ENCODE data around the gene IFNA5.

Gene IFNA5

DNA sequence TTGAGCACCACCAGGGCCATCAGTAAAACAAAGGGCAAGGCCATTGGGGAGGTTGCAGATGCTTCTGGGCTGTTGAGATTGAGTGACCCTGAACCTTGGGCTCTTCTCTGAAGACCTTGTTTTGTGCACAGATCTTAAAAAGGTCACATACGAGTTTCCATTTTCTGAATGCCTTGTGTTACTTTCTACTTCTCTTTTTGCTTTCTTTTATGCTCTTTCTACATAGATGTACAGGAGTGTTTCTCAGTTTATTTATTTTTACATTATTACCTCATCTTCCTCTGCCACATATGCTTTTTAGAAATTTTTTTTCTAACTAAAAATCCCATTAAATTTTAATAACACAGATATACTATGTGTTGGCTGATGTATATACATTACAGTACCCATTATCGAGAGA is at the start of gene IFNA5:
IFNA5 (minus strand) TSS at position 101 of the 400 bp plus-strand sequence; CDS start at position 44, 57 bp downstream.
- no peak for DNase-seq

DNA sequence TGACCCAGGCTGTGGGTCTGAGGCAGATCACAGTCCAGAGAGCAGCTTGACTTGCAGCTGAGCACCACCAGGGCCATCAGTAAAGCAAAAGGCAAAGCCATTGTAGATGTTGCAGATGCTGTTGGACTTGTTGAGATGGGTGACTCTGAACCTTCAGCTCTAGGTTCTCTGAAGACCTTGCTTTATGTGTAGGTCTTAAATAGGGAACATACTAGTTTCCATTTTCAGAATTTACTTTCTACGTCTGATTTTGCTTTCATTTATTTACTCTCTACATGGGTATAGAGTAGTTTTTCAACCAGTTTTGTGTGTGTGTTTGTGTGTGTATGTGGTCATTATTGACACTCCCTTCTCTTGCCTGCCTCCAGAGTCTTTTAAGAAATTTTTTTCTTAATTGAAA is 45.7 kb upstream of the IFNA5 start, which contains the start of gene IFNA6:
IFNA6 (minus strand) TSS at position 101 of the 400 bp plus-strand sequence; CDS start at position 101, 0 bp downstream.
- DNase-seq = no peak

DNA sequence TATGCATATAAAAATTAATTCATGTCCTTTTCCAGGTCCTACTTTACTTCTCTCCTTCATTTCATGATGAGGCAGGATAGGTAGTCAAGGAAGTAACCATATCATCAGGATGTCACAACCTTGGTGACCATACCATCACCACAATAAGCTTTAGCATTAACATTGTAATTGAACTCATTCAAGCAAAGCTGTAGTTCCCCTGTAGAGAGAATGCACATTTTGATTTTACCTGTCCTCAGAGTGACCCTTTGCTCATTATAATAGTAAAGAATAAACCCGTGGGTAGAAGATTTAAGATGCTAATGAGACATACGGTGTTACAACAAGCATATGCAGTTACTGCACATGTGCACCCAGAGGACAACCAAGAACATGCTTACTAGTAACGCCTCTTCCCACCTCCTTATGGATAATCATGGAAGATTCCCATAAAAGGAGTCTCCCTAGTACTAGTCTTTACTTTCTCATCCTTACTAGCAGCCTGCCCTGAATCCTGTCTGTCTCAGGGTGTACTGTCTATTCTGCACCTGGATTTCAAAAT is 43.4 kb upstream of the IFNA5 start:
- DNase-seq = no peak

DNA sequence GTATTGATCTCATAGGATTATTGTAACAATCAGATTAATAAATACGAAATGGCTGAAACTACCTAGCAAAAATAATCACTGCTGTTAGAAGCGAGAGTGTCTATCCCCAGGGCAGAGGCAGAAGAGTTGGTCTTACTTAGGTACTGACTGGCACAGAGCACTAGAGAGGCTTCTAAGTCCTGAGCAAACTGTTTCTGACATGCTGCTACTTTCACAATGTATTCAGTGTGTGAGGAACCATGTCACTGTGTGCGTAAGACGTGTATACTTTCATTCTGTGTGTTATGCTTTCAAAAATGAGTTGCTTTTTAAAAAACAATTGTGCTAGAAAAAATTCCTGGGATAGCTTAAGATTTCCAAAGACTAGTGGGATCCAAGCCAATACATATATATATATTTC is 35.6 kb upstream of the IFNA5 start:
- no peak for DNase-seq

DNA sequence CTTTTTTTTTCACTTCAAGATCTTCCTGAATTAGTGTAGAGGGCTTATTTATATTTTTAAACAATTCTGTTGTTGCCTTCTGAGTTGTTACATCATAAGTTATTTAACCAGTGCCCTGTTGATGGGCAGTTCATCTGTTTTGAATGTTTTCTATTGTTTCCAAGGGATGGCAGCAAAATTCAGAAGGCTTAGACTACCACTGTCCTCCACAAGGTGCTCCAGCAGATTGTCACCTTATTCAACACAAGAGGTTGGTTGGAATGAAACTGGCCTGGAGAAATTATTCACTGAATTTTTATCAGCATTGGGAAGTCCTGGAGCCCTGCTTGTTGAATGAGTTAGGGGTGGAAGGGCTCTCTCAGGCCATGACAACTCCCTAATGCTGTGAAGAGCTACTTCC is 31.3 kb upstream of the IFNA5 start:
- peak; percentile 3 for DNase-seq

DNA sequence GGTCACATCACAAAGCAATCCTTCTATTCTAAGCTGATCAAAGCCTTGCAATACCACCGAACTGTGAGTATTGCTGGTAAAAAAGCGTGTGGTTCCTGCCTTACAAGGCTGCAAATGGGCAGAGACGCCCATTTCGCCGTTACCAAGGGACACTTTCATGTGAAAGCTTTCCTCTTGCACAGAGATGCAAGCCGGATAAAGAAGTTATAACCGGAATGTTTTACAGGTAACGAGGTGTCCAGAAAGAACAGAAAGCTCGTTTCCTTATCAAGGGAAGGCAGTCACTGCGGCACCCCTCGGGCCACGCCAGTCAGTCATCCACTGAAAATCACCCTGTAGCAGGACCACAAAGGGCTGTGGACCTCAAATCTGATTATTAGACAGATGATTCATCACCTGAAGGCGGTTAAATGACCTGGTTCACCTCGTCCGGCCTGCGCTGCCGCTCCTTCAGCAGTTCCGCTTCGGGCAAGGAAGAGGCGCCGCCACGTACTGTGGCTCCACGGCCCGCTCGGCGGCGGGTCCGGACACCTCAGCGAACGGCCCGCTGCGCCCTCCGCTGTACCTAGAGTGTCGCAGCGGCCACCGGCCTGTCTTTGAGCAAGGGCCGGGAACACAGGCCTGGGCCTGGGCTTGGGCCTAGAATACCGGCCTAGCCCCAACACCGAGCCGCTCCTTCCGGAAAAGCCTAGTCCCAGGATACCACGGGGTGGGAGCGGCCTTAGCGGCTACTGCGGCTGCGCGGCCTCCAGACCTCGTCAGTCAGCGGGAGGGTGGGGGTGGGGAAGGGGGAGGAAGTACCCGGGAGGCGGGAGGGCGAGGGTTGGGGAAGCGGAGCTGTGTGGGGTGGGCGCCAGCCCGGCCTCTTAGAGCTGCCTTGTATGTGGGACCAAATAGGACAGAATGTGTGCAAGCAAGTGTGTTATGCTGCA is 29.9 kb upstream of the IFNA5 start, which contains the start of gene KLHL9:
KLHL9 (minus strand) TSS at position 704 of the 932 bp plus-strand sequence; CDS start at position 159, 545 bp downstream.
- peak; percentile 94 for DNase-seq

DNA sequence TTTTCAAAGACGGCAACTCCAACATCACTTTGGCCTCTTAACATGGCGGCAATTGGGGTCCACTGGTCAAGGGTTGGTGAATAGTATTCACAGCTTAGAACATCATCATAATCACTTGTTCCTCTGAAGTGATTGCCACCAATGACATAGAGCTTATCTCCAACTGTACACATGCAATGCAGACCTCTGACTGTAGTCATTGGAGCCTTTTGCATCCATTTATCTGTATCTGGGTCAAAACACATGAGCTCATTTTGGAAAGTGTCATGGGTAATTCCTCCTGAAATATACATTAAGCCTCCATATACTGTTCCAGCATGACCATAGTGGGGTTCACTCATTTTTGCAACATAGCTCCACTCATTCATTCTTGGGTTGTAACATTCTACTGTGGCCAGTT is 28.1 kb upstream of the IFNA5 start:
- DNase-seq = no peak

DNA sequence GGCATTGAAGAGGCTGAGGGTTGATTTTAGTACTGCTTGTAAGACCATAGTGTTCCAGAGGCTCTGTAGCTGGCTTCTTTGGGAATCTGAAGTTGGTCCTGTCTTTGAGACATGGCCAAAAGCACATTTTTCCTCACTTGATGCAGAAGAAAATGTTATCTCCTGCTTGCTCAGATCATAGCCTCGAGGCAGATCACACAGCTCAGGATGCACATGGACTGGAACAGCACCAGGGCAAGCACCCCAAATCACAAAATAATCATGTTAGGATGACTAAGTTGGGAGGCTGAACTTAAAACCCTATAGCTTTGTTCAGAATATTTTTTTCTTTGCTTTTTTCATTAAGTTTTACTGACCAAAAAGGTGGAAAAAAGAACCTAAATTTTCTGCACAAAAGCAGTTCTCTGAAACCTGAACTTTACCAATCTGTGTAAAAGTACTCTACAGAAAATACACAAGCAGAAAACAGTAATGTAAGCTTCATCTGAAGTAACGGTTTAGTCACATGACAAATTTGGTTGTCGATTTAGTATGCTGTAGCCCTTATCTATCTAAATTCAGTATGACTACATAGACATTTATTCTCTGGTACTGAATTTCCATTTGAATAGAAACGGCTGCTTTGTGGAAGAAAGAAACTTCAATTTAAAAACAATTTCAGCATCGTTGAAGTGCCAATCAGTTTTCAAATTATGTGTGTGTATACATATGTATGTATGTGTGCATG is 26.7 kb upstream of the IFNA5 start:
- DNase-seq = no peak

DNA sequence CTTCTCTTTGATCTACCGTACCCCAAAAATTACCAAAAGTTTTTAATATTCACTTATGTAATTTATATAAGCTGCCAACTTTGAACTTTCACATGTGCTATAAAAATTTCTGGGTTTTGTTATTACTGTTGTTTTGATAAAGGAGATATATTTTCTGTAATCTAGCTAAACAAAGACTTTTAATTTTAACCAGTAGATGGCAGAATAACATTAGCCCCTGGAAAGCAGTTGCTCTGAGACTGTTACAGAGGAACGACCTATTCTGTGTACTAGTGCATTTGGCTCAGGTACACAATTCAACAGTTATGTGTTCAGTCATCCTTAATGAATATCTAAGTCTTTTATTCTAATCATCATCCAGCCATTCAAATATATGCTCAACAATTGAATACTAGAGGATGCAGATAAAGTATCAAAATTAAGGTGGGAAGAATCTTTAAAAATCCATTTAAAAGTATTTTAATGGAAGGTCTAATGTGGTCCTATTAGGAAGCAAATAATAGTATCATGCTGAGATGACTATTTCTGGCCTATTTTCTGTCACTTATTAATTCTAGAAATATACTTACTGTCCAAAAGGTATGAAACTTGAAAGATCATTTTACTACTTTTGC is 21.5 kb upstream of the IFNA5 start:
- peak; percentile 60 for DNase-seq

DNA sequence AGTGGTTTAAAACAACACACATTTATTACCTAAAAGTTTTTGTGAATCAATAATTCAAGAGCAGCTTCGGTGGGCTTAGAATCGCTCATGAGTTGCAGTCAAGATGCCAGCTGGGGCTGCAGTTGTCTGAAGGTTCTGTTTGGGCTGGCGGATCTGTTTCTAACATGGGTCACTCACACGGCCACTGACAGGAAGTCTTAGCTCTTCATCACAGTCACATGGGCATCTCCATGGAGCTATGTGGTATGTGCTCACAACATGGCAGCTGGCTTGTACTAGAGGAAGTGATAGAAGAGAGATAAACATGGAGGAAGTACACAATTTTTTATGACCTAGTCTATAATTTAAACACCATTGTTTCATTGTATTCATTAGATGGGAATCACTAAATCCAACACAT is 18.9 kb upstream of the IFNA5 start:
- DNase-seq = no peak

DNA sequence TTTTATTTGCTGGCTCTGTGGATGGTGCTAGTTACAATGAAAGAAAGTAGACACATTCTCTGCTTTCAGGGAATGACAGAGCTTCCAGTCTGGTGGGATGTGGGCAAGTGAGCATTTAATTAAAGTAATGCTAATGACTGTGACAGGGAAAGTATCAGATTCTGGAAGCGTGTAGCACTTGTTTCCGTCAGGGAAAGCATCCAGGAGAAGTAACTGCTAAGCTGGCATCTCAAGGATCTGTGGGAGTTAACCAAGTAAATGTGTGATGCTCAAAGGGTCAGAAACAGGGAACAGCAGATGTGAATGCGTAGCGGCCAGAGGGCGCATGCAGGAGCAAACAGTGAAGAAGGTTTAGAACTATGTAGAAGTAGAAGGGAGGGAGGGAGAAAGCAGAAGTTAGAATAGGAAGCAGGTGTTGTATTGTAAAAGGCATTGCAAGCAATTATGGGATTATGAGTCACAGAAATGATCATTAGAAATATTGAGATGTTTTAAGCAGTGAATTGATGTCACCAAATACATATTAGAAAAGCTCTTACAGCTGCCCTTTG is 17.9 kb upstream of the IFNA5 start:
- DNase-seq = peak; percentile 12

DNA sequence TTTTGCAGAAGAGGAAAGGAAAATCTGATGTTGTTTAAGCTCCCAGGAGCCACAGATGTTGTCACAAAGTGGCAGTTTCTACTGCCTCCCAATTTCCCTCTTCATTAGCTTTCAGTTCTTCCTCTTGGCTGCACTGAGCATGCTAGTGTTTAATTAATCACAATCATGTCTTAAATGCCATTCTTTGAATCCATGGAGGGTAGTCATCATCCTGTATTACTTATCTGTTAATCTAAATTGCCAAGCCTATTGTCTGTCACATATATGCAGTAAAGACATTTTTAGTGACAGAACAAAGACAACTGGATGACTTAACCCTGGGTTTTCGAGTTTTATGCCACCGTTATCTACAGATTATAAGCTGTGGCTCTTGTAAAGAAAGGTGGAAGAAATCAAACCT is 15.4 kb upstream of the IFNA5 start:
- no peak for DNase-seq

DNA sequence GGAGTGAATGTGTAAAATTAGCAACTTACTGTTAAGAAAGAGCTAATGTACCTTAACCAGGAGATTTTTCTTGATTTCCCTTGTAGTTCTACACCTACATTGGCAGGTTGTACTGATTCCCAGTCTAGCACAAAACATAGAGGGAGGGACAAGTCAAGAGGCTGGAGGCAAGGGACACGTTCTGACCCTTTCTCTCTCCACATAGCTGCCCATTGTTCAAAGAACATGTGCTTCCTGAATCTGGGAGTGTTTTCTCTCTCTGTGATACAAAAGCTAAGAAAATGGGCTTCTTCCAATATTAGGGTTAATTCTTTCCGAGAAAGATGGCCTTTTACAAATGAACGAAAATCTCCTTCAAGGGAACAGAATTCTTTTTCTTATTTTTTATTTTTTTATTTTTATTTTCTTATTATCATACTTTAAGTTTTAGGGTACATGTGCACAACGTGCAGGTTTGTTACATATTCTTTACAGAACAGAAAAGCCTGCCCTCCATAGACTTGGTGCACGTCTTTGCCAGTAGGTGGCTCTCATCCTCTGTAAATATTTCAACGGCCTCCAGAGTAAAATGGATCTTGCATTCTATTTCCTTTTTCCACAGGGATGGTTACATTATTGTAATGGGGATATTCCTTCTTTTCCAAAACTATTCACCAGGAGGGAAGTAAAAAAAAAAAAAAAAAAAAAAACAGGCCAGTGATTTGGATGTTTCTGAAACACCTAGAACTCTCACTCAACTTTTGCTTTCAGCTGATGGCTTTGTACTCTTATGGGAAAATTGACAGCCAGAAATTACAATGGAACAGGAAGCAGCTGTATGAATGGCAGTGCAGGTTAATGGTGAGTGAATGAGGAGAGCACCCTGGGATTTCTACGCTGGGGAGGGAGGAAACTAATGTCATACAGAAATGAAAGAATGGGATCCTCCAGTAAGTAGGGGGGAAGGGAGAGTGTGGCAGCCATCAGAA is 13.1 kb upstream of the IFNA5 start:
- peak; percentile 65 for DNase-seq

DNA sequence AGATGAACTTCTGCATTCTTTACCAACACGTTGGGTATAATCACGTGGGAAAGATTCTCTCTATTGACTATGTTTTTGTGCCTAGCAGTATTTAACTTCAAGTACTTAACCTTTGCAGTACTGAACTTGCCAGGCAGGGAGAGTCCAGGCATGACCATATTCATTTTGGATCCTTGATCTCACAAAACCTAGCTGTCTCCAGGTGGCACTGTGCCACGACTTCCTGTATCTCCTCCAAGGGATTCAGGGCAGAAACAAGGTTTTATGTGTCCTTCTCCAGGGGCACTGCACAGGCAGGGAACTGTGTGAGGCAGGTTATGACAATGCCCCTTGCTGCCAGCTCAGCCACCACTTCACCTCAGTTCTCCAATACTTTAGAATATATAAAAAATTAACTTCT is 11.7 kb upstream of the IFNA5 start:
- no peak for DNase-seq

DNA sequence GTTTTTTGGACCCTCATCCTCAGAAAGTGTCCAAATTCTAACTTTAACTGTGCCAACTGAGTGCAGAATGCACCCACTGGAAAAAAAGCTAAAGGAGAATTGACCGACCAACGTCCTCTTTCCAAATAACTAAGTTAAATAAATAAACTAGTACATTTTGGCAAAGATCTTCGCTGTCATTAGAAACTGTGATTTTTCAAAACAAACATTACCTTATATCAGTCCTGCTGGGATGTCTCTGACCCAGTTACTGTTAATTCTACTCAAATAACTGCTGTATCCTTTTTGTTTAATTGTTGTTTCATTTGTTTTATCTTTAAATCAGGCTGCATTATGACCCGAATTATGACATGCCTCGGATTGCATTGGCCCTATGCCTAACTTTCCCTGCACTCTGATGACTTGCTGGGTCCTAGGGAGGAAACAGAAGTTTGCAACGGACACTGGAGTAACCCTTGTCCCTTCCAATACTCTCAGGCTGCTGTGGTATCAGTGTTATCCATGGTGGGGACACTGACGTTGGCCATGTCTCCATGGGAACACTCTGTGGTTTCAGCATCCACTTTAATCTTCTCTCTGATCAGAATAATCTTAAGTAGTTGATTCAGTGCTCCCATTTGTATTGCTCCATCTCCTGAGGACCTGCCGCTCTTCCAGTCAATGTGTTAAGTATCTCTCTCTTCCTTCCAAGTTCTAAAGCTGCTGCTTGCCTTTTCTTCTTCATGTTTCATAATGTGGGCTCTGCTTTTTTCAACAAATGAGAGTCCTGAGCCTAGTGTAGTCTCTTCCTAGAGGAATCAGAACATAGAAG is 11.1 kb upstream of the IFNA5 start:
- no peak for DNase-seq

DNA sequence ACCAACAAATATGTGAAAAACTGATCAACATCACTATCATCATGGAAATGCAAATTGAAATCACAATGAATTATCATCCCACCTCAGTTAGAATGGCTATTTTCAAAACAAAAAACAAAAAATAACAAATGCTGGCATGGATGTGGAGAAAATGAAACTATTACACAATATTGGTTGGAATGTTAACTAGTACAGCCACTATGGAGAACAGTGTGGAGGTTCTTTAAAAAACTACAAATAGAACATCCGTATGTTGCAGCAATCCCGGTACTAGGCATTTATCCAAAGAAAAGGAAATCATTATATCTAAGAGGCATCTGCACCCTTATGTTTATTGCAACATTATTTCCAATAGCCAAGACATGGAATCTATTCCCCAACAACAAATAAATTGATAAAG is 9.0 kb upstream of the IFNA5 start:
- no peak for DNase-seq

DNA sequence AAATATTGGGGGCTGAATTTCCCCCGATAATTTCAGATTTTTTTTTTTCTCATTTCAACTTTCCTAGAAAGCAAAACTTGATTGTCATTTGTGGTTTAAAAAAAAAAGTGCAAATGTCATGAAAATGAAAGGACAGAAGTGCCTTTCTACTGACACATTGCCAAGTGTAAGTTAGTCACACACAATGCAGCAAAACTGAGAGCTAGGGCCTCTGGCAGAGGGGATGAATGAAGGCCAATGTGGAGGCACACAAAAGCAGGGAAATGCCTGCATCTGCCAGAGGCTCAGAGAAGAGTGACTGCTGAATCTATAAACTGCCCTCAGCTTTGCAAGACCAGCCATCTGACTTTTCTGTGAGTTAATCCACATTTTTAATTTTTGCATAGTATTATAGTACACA is 6.8 kb upstream of the IFNA5 start:
- DNase-seq = no peak

DNA sequence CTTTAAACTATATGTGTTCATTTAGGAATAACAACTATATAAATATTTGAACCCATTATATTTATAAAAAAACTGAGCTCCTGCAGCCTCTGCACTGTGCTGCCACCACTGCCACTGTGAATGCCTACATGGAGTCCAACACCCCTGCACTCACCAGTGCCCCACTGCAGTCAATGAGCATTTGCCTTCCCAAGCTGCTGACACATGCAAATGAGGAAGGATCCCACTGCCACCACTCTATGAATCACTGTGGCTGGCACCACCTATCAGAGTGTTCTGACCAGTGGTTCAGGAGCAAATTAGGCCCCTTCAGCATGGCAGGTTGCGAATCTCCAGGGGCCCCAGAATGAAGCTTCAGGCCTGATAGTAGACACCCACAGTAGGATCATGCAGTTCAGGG is 9.1 kb downstream of the IFNA5 start:
- DNase-seq = no peak

DNA sequence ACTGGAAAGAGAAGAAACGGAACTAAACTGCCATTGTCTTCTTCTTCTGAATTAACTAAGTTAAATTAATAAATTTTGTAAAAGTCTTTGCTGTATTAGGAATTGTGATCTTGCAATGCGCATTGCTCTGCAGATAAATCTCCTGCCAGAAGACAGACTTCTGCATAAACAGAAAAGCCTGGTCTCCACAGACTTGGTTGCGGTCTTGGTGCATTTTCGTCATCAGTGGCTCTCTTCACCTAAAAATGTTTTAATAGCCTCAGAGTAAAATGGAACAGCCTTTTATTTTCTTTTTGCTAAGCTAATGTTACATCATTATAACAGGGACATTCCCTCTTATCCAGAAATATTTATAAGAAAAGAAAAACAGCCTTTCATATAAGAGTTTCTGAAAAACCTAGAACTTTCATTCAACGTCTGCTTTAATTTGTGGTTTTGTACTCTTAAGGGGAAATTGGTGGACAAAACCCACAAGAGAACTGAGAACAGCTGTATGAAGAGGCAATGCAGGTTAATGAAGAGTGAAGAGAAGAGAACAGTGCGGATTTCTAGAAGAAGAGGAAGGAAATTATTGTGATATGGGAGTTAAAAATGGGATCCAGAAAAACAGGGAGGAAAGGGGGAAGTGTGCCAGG is 10.1 kb downstream of the IFNA5 start:
- no peak for DNase-seq

DNA sequence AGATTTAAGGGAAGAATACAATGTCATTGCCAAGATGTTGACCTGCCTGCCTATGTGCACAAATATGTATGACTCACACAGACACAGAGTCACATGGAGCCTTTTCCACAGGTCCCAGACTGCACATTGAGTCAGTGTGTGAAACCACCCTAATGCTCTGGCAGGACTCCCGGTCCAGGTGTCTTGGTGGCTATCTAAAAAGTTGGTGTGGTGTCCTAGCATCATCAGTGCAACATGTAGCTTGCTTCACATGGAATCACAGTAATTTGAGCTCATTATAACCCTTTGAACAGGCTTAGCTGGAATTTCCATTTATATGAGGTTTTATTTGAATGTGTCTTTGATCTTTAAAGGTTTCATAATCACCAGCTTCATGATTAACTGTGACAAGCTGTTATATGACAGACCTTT is 10.7 kb downstream of the IFNA5 start:
- peak; percentile 31 for DNase-seq
